Fibroblast of villous mesenchyme (primary cell): Measurements from ENCODE around the gene SPO11. TPM values are rescaled to one million over a fixed set of nuclear protein-coding genes. Genes with fewer than 3 reads are reported as not detected.

ENCODE experiments used
- DNase-seq: peaks from one replicate; pipeline ENCODE4 v3.0.0-alpha.2; 2010; ENCODE audit warnings: low read depth
- H3K4me3 ChIP-seq: 2 replicates; pipeline ENCODE4 v1.5.1; 2011; ENCODE audit warnings: low read depth, mild to moderate bottlenecking, low read length
- CTCF ChIP-seq: IDR thresholded peaks from 2 replicates; pipeline ENCODE4 v1.5.1; 2012; ENCODE audit warnings: low read depth, mild to moderate bottlenecking, low read length; ENCODE audit not compliant: insufficient read depth
- total RNA-seq: library from RNA; depleted of rRNA; stranded (reverse); fragments of >200 nt; gene quantifications from 2 replicates; pipeline ENCODE4 v1.2.3, GENCODE V29; 2012

The SPO11 gene
- total RNA-seq, 1 donor, result not detected

GRCh38 chr20:57374931-57375651, 45.5 kb downstream of the SPO11 start:
- DNase-seq, result no peak
- no peak for TF ChIP-seq CTCF
- no peak overlapping the region for H3K4me3 ChIP-seq

- no peak for DNase-seq
- H3K4me3 ChIP-seq, result no peak overlapping the region
- no peak for TF ChIP-seq CTCF
Measured at GRCh38 chr20:57375652-57376230, 46.1 kb downstream of the SPO11 start.

- H3K4me3 ChIP-seq, result no peak overlapping the region
- DNase-seq, result no peak
- TF ChIP-seq CTCF, result no peak
Measured at GRCh38 chr20:57377350-57377749, 47.7 kb downstream of the SPO11 start.

GRCh38 chr20:57378107-57378506, 48.5 kb downstream of the SPO11 start:
- no peak for TF ChIP-seq CTCF
- no peak overlapping the region for H3K4me3 ChIP-seq
- no peak for DNase-seq

- DNase-seq, result no peak
- H3K4me3 ChIP-seq, result no peak overlapping the region
- TF ChIP-seq CTCF, result no peak
Measured at GRCh38 chr20:57378646-57379262, 49.2 kb downstream of the SPO11 start.

- no peak overlapping the region for H3K4me3 ChIP-seq
- no peak for TF ChIP-seq CTCF
- DNase-seq, result no peak
Measured at GRCh38 chr20:57379263-57379647, 49.7 kb downstream of the SPO11 start.
